Limb (tissue), 2 donors: ENCODE data around the gene F7.
"Not testable (repeated sequence)": the region's sequence is repeated elsewhere in the genome, so short reads cannot be mapped to it uniquely, and the experiment has no call there.

Experiments
- DNase-seq, 2 donors: peaks; one replicate each; pipeline ENCODE4 v3.0.0-alpha.2; 2016; ENCODE audit errors: extremely low spot score in 2 of 2

F7 gene

DNA sequence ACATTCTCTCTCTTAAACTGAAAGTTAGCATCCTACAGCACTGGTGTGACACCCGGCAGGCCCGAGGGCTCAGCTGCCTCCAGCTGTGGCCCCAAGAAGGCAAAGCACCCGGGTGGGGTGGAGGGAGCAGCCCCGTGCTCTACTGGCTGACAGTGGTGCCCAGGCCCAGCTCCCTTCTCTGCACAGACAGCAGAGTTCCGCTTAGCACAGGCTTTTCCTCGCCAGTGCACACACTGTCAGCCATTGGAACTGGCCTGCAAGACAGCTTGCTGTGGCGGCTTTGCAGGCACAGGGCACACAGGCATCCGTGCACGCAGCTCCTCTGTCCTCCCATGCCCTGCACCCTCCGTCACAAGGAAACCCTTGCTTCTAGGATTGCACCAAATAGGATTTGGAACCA is 3.3 kb upstream of the F7 start:
- DNase-seq: not testable (repeated sequence)

DNA sequence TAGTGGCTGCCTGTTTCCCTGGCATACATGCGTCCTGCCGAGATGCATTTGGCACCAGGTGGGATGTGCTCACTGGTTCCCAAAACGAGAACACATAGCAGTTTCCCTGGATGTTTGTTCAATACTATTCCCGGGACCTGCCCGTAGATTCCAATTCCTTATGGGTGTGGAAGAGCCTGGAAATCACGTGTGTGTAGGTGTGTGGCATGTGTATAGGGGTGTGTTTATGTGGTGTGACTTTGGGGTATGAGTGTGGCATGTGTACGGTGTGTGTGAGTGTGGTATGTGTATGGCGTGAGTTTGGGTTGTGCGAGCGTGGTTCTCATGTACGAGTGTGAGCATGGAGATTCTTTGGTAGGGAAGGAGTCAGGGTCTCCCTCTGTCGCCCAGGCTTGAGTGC is 2.9 kb upstream of the F7 start:
- DNase-seq: no peak

DNA sequence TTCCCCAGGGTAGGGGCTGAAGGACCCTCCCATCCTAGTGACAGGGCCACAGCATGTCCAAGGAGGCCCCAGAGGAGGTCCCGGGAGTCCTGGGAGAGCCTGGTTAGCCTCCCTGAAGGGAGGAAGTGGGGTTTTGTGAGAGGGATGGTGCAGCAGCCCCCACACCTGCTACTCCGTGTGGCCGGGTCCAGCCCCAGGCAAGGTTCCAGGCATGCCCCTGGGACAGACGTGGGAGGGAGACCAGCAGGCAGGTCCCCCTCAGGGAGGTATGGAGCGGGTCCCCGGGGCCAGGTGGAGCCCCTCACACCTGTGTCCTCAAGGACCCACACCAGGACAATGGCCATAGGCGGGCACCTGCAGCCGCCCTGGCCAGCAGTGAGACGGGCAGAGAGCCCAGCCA is 1.9 kb upstream of the F7 start:
- DNase-seq: no peak

DNA sequence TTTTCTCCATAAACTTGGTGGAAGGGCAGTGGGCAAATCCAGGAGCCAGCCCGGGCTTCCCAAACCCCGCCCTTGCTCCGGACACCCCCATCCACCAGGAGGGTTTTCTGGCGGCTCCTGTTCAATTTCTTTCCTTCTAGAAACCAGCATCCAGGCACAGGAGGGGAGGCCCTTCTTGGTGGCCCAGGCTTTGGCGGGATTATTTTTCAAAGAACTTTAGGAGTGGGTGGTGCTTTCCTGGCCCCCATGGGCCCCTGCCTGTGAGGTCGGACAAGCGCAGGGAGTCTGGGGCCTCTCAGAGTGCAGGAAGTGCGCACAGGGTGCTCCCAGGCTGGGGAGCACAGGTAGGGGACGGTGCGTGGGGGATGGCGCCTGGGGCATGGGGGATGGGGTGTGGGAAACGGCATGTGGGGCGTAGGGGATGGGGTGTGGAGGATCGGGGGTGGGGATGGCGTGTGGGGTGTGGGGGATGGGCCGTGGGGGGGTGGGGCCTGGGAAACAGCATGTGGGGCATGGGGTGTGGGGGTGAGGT is 396 bp downstream of the F7 start:
- DNase-seq: no peak

DNA sequence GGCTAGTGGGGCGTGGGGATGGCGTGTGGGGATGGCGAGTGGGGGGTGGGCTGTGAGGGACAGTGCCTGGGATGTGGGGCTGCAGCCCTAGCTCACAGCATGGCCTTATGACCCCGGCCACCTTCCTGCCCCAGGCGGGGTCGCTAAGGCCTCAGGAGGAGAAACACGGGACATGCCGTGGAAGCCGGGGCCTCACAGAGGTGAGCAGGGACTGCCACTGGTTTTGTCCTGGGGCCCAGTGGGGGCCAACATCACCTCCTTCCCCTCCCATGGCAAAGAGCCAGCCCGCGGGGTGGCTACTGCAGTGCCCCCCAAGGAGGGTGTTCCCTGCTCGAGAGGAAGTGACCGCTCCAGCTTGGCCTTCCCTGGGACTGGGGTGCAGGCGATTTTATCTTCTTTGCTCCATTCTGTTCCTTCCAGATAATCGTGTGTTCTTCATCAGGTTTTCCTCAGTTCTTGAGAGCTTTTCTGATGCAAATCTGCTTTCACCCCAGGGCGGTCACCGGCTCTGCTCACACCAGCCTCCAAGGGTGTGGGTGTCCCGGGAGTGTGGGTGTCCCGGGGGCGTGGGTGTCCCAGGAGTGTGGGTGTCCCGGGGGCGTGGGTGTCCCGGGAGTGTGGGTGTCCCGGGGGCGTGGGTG is 1.2 kb downstream of the F7 start:
- no peak for DNase-seq

DNA sequence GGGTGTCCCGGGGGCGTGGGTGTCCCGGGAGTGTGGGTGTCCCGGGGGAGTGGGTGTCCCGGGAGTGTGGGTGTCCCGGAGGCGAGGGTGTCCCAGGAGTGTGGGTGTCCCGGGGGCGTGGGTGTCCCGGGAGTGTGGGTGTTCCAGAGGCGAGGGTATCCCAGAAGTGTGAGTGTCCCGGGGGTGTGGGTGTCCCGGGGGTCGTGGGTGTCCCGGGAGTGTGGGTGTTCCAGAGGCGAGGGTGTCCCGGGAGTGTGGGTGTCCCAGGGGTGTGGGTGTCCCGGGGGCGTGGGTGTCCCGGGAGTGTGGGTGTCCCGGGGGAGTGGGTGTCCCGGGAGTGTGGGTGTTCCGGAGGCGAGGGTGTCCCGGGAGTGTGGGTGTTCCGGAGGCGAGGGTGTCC is 2.9 kb downstream of the F7 start:
- not testable (repeated sequence) for DNase-seq

DNA sequence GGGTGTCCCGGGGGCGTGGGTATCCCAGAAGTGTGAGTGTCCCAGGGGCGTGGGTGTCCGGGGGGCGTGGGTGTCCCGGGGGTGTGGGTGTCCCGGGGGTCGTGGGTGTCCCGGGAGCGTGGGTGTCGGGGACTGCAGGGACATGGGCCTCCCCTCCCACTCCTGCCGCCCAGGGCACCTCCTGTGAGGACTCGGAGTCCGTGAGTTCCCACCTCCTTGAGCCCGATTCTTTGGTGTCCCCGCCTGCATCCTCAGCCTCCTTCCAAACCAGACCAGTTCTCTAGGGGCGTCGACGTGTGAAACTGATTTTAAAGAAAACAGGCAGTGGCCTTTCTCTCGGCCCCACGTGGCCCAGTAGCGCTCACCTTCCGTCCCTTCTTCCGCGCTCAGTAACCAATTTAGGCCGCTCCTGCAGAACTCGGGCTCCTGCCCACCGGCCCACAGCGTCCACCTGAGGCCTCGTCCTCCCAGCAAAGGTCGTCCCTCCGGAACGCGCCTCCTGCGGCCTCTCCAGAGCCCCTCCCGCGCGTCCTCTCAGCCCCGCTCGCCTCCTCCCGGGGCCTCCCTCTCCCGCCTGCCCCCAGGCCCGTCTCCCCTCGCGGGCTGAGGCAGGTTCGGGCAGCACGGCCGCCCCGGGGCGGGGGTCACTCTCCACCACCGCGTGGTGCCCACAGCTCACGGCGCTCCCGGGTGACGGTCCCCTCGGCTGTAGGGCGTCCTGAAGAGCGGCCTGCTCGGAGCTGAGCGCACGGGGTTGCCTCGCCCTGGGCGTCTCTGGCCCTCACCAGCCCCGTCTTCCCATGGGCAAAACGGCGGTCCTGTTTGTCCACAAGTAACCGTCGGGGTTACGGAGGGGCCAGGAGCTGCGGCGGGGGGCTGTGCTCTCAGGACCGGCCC is 3.8 kb downstream of the F7 start:
- DNase-seq: no peak

DNA sequence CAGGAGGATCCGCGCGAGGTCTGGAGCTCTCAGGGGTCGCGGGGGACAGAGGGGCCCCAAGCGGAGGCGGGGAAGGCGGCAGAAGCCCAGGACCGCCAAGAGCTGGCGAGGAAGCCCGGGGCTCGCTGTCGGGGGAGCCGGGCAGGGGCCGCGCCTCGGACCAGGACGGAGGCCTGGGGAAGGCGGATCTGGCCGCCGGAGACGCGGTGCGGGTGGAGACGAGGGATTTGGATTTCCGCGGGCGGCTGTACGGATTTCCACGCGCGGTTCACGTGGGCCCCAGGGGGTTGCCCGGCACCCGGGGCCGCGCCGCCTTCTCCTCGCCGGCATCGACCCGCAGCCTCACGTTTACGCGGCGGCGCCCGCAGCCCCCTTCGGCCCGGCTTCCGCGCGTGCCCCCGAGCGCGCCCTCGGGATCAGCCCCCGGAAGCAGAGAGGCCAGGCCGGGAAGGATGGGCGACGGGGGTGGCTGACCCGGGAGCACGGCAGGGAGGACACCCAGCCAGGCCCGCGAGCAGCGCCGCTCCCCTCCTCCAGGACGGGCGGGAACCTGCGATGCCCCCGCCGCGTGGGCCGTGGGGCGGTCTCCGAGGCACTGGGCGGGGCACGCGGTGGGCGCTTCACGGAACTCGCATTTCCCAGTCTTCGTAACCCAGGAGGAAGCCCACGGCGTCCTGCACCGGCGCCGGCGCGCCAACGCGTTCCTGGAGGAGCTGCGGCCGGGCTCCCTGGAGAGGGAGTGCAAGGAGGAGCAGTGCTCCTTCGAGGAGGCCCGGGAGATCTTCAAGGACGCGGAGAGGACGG is 4.7 kb downstream of the F7 start:
- peak in 1 of 2 donors; percentile 59 for DNase-seq

DNA sequence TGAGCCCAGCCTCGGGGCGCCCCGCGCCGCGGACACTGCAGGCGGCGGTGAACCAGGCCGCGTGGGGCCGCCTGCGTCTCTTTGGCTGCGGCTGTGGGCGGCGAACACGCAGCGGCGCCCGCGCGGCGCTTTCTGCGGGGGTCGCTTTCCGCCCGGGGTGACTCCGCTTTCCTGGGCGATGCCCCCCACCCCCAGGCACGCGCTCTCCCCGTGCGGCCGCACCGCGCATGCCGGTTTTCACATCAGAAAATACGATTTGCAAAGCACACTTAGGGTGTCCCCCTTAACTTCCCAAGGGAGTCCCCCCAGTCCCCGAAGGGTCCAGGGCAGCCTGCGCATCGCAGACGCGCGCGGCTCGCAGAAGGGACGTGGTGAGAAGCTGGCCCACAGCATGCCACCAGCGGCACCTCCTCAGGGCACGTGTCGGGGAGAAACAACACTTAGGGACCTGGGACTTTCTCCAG is 5.3 kb downstream of the F7 start:
- DNase-seq: no peak

DNA sequence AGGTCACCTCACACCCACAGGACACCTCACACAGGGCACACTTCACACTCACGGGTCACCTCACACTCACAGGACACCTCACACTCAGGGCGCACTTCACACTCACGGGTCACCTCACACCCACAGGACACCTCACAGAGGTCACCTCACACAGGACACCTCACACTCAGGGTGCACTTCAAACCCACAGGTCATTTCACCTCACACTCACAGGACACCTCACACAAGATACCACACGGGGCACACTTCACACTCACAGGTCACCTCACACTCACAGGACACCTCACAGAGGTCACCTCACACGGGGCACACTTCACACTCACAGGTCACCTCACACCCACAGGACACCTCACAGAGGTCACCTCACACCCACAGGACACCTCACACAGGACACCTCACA is 6.2 kb downstream of the F7 start:
- peak in 1 of 2 donors; percentile 9 for DNase-seq

DNA sequence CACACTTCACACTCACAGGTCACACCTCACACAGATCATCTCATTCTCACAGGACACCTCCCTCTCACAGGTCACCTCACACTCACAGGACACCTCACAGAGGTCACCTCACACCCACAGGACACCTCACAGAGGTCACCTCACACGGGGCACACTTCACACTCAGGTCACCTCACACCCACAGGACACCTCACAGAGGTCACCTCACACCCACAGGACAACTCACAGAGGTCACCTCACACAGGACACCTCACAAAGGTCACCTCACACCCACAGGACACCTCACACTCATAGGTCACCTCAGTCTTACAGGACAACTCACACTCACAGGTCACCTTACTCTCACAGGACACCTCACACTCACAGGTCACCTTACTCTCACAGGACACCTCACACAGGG is 6.9 kb downstream of the F7 start:
- peak in 1 of 2 donors; percentile 4 for DNase-seq

DNA sequence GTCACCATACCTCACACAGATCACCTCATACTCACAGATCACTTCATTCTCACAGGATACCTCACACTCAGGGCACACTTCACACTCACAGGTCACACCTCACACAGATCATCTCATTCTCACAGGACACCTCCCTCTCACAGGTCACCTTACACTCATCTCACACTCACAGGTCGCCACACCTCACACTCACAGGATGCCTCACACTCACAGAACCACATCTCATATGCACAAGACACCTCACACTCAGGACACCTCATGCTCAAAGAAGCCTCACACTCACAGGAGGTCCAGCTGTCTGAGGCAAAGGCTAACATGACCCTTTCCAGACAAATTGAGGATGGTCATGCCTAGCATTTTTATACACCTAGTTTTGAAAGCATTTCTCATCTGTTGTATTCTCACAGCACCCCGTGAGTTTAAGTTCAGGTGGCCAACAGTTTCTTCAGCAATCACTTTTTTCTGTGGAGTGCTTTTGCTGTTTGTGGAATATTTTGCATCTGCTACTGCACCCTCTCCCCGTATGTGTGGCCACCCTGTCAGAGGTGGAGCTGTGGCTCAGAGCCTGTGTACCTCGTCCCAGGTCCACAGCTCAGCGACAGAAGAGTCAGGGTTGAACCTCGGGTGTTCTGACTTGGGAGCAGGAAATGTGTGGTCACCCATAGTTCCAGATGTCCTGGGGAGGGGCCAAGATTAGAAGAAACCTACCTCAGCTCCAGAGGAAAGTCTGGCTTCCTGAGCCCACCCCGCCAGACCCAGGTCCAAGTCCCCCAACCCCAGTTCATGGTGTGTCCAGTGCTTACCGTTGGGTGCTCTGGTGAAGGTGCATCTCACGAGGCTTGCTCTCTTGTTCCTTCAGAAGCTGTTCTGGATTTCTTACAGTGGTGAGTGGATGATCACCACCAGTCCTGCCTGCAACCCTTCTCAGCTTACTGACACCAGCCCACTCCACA is 7.6 kb downstream of the F7 start:
- peak in 1 of 2 donors; percentile 20 for DNase-seq

DNA sequence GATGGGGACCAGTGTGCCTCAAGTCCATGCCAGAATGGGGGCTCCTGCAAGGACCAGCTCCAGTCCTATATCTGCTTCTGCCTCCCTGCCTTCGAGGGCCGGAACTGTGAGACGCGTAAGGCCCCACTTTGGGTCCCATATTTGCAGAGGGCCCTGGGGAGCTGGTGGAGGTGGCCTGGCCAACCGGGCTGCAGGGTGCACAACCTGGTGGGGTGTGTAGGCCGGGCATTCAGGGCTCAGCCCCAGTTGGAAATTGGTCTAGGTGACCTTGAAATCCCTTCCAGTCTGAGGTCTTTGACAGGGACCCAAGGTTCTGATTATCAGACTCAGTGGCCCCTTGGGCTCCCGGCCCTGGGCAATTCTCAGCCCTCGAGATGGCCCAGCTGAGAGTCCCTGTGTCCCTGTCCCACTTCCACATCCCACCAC is 8.3 kb downstream of the F7 start:
- DNase-seq: peak in 1 of 2 donors; percentile 13

DNA sequence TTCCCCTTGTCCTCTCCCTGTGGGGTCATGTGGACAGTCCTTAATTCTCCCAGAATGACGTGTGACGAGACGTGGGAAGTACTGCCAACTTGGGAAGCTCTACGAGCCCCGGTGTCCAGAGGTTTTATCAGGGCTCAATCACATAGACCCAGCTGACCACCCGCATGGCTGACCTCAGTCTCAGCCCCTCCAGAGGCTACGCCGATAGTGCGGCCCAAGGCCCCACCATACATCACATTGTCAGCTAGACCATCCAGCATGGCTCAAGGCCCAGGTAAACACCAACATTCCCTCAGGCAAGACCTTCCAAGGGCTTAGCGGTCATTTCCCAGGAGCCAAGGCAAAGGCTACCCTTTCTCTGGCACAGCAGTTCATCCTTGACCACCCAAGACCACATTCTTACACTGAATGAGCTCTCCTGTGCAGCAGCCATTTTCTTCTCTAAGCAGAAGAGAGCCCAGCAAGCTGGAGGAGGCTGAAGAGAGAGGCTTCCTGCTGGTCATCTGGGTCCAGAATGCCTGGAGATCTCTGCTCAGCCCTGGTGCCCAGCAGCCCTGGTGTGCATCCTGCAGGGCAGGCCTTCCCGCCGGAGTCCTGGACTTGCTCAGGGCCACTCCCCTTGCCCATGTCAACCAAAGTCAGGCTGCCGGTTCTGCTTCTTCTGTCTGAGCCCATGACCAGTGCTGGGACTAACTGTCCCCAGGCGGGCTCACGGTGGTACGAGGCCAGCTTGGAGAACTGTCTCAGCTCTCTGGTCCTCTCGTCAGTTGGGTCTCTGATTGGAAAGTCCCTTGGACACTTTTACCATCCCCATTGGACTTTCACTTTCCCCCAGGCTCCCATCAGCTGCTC is 9.1 kb downstream of the F7 start:
- peak in 1 of 2 donors; percentile 22 for DNase-seq

DNA sequence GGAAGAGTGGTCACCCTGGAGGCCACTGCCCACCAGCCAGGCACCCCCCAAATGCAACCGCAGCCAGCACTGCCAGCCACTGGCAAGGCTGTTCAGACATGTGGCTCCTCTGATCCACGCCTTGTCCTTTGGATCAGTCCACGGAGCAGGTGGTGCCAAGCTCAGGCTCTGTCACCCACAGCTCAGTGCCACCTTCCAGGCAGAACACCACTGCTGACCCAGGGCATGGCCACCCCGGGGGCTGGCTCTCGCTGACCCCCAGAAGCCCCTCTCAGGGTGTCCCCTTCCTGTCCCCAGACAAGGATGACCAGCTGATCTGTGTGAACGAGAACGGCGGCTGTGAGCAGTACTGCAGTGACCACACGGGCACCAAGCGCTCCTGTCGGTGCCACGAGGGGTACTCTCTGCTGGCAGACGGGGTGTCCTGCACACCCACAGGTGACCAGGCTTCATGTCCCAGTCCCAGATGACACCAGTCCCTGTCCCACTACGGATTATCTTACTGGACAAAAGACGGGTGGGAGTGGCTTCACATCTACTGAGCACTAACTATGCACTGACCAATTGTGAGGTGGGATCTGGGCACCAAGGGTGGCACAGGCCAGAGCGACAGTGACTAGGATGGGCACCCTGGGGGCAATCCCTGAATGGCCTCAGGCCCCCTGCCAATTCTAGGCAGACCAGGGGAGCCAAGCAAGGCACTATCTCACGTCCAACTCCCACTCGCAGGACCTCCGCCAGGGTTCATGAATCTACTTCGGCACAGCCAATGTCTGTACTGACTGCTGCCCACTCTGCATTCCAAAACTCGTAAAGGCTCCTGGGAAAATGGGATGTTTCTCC is 10.0 kb downstream of the F7 start:
- peak in 1 of 2 donors; percentile 22 for DNase-seq

DNA sequence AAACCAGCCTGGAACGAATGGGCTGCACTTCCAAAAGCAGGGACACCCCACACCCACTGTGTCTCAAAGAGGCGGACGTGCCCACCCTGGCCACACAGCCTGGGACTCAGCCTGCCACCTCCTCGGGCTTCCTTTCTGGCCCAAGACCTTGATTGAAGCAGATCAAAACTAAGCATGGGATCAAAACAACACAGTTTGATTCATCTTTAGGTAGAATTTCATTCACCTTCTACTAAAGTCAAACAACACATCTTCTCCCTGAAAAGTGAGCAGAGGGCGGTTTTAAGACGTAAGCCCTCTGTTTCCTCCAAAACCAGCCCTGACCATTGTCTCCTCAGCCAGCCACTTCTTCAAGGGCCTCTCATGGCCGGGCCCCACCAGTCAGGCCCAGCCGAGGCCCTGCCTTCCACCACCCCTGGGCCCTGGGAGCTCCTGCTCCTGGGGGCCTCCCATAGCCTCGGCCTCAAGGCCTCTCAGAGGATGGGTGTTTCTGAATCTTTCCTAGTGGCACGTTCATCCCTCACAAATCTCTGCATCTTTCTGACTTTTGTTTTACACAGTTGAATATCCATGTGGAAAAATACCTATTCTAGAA is 10.7 kb downstream of the F7 start:
- peak in 1 of 2 donors; percentile 8 for DNase-seq

DNA sequence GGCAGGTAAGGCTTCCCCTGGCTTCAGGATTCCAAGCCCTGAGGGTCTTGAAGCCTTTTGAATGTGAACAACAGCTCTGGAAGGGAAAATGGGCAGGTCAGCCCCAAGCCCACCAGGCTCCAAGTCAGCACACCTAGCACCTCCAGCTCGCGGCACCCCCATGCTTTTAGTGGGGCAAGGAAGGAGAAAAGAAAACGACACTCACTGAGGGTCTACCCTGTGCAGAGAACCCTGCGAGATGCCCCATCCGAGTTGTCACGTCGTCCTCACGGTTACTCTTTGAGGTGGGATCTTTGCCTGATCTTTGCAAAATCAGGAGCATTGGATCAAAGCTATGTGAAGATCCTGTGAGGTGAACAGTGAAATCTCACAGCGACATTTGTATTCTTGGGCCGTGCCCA is 11.3 kb downstream of the F7 start:
- DNase-seq: no peak

DNA sequence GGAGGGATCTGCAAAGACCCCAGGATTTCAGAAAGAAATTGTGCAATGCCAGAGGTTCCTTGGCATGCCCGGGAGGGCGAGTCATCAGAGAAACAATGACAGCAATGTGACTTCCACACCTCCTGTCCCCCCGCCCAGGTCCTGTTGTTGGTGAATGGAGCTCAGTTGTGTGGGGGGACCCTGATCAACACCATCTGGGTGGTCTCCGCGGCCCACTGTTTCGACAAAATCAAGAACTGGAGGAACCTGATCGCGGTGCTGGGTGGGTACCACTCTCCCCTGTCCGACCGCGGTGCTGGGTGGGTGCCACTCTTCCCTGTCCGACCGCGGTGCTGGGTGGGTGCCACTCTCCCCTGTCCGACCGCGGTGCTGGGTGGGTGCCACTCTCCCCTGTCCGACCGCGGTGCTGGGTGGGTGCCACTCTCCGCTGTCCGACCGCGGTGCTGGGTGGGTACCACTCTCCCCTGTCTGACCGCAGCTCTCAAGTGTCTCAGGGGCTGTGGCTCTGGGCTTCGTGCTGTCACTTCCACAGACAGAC is 11.8 kb downstream of the F7 start:
- DNase-seq: peak in 1 of 2 donors; percentile 15
